ENCODE measurements around the gene CDNF.

Gene CDNF

DNA sequence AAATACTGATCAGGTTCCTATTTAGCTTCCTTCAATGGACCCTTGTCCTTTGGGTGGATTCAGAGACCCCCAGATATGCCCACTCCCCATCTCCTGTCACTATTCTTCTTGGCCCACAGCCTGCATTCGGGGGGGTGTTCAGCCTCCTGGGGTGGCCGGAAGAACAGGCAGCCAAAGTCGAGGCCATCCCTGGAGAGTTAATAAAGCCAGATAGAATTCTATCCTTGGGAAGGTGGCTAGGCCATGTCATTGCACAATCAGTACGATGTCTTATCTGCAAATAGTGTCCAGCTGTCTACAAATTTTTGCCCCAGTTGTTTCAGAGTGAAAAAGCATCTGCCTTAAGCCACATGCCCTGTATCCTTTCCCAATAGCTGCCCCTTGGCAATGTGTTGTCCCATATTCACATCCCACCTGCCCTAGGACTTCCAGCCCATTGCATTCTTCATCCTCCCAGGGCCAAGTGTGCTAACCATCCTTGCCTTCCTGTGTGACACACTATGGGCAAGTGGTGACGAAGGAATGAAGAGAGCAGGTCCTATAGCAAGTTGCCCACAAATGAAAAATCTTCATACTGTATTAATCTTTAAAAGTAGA, 53.3 kb downstream of the CDNF start:
- TF ChIP-seq, protein P1, sequence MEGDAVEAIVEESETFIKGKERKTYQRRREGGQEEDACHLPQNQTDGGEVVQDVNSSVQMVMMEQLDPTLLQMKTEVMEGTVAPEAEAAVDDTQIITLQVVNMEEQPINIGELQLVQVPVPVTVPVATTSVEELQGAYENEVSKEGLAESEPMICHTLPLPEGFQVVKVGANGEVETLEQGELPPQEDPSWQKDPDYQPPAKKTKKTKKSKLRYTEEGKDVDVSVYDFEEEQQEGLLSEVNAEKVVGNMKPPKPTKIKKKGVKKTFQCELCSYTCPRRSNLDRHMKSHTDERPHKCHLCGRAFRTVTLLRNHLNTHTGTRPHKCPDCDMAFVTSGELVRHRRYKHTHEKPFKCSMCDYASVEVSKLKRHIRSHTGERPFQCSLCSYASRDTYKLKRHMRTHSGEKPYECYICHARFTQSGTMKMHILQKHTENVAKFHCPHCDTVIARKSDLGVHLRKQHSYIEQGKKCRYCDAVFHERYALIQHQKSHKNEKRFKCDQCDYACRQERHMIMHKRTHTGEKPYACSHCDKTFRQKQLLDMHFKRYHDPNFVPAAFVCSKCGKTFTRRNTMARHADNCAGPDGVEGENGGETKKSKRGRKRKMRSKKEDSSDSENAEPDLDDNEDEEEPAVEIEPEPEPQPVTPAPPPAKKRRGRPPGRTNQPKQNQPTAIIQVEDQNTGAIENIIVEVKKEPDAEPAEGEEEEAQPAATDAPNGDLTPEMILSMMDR (IDR thresholded peaks at IDR 0.05; ENCODE audit: borderline replicate concordance, insufficient read depth, low read depth, low read length) = no peak
- no peak overlapping the region for H3K4me3 ChIP-seq (ENCODE audit: low read depth, low read length)

GRCh38 chr10:14782691-14783363, 55.0 kb downstream of the CDNF start:
- TF ChIP-seq, protein P1 (IDR thresholded peaks at IDR 0.05; ENCODE audit: borderline replicate concordance, insufficient read depth, low read depth, low read length) = no peak
- no peak overlapping the region for H3K4me3 ChIP-seq (ENCODE audit: low read depth, low read length)

GRCh38 chr10:14781763-14782162, 56.1 kb downstream of the CDNF start:
- H3K4me3 ChIP-seq (ENCODE audit: low read depth, low read length) = no peak overlapping the region
- TF ChIP-seq, protein P1 (IDR thresholded peaks at IDR 0.05; ENCODE audit: borderline replicate concordance, insufficient read depth, low read depth, low read length) = no peak

- no peak overlapping the region for H3K4me3 ChIP-seq (ENCODE audit: low read depth, low read length)
- TF ChIP-seq, protein P1 (IDR thresholded peaks at IDR 0.05; ENCODE audit: borderline replicate concordance, insufficient read depth, low read depth, low read length) = no peak
These were observed 58.7 kb downstream of the CDNF start for GRCh38 chr10:14779001-14779651.

- TF ChIP-seq, protein P1 (IDR thresholded peaks at IDR 0.05; ENCODE audit: borderline replicate concordance, insufficient read depth, low read depth, low read length) = no peak
- H3K4me3 ChIP-seq (ENCODE audit: low read depth, low read length) = no peak overlapping the region
These were observed 61.3 kb downstream of the CDNF start for GRCh38 chr10:14776546-14776945.

DNA sequence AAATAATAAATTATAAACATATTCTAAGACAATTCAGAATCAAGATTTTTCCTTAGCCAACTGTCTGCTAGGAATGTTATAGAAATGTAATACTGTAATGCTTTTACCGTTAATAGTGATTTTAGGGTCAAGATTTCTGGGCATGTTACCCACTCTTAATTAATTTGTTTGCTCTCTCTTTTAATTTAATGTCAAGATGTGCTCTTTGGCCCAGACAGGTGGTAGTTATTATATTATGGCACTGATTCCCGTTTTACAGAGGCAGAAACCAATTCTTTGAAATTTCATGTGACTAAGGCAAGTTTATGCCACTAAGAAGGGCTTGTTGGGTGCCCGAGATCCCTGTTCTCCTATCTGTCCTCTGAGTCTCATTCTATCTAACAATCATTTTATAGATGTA, 62.2 kb downstream of the CDNF start:
- TF ChIP-seq, protein P1 (IDR thresholded peaks at IDR 0.05; ENCODE audit: borderline replicate concordance, insufficient read depth, low read depth, low read length) = no peak
- H3K4me3 ChIP-seq (ENCODE audit: low read depth, low read length) = no peak overlapping the region

- TF ChIP-seq, protein P1 (IDR thresholded peaks at IDR 0.05; ENCODE audit: borderline replicate concordance, insufficient read depth, low read depth, low read length) = no peak
- no peak within 1 kb of the TSS for H3K4me3 ChIP-seq (ENCODE audit: low read depth, low read length)
These were observed 63.0 kb downstream of the CDNF start, which contains the start of gene FAM107B for GRCh38 chr10:14774797-14775196. TSS of gene FAM107B (minus strand) at chr10:14774897. CDS start at chr10:14774663, 234 bp downstream.

Measured in GM12875 (cell line).